NCI-H2171 treated with DMSO at 0.1 percent for 48 hours (cell line): ENCODE results near the gene RELB.

ENCODE experiments used
- DNase-seq: peaks from one replicate; lab custom pipeline; 2025; lab: John Stamatoyannopoulos, UW

The RELB gene

DNA sequence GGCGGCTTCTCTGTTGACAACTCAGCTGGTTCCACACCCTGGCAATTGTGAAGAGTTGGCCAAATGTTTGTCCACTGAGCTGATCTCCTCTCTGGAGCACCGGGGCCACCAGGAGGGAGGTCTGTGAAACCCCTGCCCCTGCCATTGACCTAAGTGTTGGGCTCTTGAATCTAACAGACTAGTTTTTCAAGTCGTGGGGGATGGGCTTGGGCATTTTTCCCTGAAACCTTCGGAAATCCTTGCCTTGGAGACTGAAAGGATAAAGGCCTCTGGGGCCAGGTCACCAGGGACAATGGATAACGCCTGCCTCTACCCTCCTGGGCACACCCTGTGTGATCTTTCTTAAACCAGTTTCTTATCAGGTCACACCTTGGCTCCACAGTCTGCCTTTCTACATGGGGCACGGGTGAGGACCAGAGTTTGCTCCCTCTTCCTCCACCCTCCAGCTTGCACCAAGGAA, 78.7 kb downstream of the RELB start:
- no peak for DNase-seq

DNA sequence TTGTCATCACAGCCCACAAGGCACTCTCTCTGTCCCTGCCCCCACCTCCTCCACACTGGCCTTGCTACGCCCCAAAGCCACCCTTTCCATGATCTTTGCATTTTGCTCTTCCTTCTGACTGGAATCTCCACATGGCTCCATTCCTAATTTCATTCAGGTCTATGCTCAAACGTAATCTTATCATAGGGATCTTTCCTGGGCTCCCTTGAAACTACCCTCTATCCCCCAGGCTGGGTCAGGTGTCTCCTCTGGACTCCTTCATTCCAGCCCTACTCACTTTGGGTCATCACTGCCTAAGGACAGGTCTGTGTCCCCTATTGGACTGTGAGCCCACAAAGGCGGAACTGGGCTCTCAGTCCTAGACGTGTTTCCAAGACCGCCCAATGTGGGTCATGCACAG, 80.9 kb downstream of the RELB start:
- DNase-seq = no peak

DNA sequence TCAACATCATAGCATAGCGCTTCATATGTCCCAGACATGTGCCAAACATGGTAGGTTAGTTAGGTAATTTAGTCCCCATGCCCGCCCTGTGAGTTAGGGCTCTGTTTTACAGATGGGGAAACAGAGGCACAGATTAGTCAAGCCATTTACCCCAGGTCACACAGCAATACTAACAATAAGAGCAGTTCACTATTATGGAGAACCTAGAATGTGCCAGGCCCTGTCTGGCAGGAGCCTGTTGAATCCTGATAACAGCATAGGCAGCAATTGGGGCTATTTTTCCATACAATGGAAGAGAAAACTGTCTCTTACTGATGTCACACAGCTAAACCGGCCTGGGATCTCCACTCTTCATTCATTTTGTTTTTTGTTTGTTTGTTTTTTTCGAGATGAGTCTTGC, 85.2 kb downstream of the RELB start:
- DNase-seq = no peak

DNA sequence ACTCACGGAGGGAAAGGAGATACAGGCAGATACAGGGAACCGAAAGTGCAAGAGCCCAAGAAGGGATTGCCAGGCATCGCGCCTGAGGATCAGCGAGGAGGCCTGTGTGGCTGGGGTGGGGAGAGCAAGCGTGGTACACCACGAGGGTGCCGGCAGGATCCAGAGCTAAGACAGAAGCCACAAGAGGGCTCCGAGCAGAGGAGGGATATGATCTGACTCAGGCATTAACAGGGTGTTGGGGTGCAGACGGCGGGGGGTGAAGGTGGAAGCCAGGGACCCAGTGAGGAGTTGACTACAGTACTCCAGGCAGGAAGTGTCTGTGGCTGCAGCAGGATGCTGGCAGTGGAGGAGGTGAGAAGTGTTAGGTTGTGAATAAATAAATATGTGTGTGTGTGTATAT, 86.3 kb downstream of the RELB start:
- no peak for DNase-seq
